DOHH2 (cell line): ENCODE data around the gene AGBL1.

Experiments used
- CTCF ChIP-seq: fragments of 200-600 bp; sonication (generic); IDR thresholded peaks from one replicate; pipeline ENCODE4 v1.5.1; 2014; ENCODE audit warnings: antibody characterized with exemption, mild to moderate bottlenecking, low read depth, low read length; ENCODE audit not compliant: poor library complexity, severe bottlenecking
- EZH2phosphoT487 ChIP-seq: fragments of 200-600 bp; sonication (generic); IDR thresholded peaks from 2 replicates; pipeline ENCODE4 v1.6.1; 2017; ENCODE audit warnings: borderline replicate concordance, mild to moderate bottlenecking, antibody characterized with exemption, low read length, moderate library complexity, mixed read lengths

GRCh38 chr15:86159468-86159867 is 79.8 kb downstream of the AGBL1 start:
- no peak for TF ChIP-seq CTCF
- no peak for TF ChIP-seq EZH2phosphoT487
